Hematopoietic multipotent progenitor cell treated with erythropoietin and hydrocortisone succinate and interleukin-3 and kit ligand, for 17 days (in vitro differentiated cells): Measurements from ENCODE around the gene STAP2.
"Not testable (repeated sequence)": the region's sequence is repeated elsewhere in the genome, so short reads cannot be mapped to it uniquely, and the experiment has no call there.

Experiments used
- DNase-seq: peaks from one replicate; pipeline ENCODE4 v3.0.0-alpha.2; 2015; ENCODE audit warnings: low spot score

Gene STAP2

GRCh38 chr19:4357921-4358326 is 19.3 kb upstream of the STAP2 start:
- DNase-seq = no peak

GRCh38 chr19:4357095-4357797 is 18.6 kb upstream of the STAP2 start:
- DNase-seq = no peak

- DNase-seq = no peak
These were observed 16.3 kb upstream of the STAP2 start for GRCh38 chr19:4354897-4355296.

- no peak for DNase-seq
These were observed 15.7 kb upstream of the STAP2 start for GRCh38 chr19:4354282-4354681.

- peak; percentile 72 for DNase-seq
These were observed 14.1 kb upstream of the STAP2 start for GRCh38 chr19:4352701-4353121.

- no peak for DNase-seq
These were observed 12.1 kb upstream of the STAP2 start for GRCh38 chr19:4350726-4351125.

- no peak for DNase-seq
These were observed 11.5 kb upstream of the STAP2 start for GRCh38 chr19:4350111-4350510.

- DNase-seq = not testable (repeated sequence)
These were observed 10.6 kb upstream of the STAP2 start for GRCh38 chr19:4349225-4349624.

- DNase-seq = no peak
These were observed 8.9 kb upstream of the STAP2 start for GRCh38 chr19:4347521-4347920.

GRCh38 chr19:4346020-4346383 is 7.4 kb upstream of the STAP2 start:
- DNase-seq = no peak

- no peak for DNase-seq
These were observed 6.9 kb upstream of the STAP2 start for GRCh38 chr19:4345342-4346019.

GRCh38 chr19:4343370-4344307 is 5.0 kb upstream of the STAP2 start, which contains the start of gene MPND:
MPND (plus strand) TSS chr19:4343562; CDS start chr19:4343594, 32 bp downstream.
- DNase-seq = peak; percentile 84

- DNase-seq = peak; percentile 98
These were observed 4.2 kb upstream of the STAP2 start for GRCh38 chr19:4342615-4343369.

GRCh38 chr19:4342314-4342614 is 3.6 kb upstream of the STAP2 start:
- DNase-seq = no peak

- DNase-seq = no peak
These were observed 654 bp downstream of the STAP2 start for GRCh38 chr19:4337906-4338440.

- DNase-seq = no peak
These were observed 3.6 kb downstream of the STAP2 start for GRCh38 chr19:4334929-4335570.

GRCh38 chr19:4329858-4330257 is 8.8 kb downstream of the STAP2 start:
- no peak for DNase-seq

GRCh38 chr19:4328991-4329681 is 9.5 kb downstream of the STAP2 start:
- not testable (repeated sequence) for DNase-seq

- peak; percentile 92 for DNase-seq
These were observed 10.2 kb downstream of the STAP2 start for GRCh38 chr19:4328243-4328990.

GRCh38 chr19:4327877-4328242 is 10.8 kb downstream of the STAP2 start:
- DNase-seq = no peak
